ENCODE measurements around the gene SHE.

DNA sequence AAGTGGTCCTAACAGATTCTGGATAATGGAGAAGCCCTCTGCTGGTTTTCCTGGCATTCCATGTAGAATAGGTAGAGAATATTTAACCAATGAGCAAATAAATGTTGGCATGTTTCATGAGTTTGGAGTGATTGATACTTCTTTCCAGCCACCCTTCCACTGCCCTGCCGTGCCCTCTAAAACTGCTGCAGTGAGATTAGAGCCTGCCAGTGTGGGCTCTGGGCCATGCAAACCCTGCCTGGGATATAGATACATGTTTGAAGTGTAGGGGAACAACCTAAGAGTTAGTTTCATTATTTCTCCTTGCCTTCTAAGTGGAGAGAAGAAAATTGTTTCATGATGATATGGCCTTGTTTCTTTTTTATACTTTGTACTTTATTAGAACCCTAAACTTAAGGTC is 45.8 kb upstream of the SHE start:
- TF ChIP-seq, protein P1, sequence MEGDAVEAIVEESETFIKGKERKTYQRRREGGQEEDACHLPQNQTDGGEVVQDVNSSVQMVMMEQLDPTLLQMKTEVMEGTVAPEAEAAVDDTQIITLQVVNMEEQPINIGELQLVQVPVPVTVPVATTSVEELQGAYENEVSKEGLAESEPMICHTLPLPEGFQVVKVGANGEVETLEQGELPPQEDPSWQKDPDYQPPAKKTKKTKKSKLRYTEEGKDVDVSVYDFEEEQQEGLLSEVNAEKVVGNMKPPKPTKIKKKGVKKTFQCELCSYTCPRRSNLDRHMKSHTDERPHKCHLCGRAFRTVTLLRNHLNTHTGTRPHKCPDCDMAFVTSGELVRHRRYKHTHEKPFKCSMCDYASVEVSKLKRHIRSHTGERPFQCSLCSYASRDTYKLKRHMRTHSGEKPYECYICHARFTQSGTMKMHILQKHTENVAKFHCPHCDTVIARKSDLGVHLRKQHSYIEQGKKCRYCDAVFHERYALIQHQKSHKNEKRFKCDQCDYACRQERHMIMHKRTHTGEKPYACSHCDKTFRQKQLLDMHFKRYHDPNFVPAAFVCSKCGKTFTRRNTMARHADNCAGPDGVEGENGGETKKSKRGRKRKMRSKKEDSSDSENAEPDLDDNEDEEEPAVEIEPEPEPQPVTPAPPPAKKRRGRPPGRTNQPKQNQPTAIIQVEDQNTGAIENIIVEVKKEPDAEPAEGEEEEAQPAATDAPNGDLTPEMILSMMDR (IDR thresholded peaks at IDR 0.05 in 4 of 5, conservative IDR thresholded peaks at IDR 0.05 in 1 of 5) = no peak
- TF ChIP-seq POLR2A (IDR thresholded peaks at IDR 0.05) = no peak

Data from gastrocnemius medialis (tissue), 4 donors.